IMR-90 (cell line): Measurements from ENCODE around the gene HJURP. TPM values are rescaled to one million over a fixed set of nuclear protein-coding genes. Genes with fewer than 3 reads are reported as not detected.

Source experiments
- ATAC-seq: fragments of 200-7000 bp; cut with Tn5 transposase; 2 replicates; pipeline ENCODE4 v1.9.1; 2020; ENCODE audit warnings: low read depth, mild to moderate bottlenecking, moderate library complexity
- BruUV-seq: library from RNA; stranded (reverse); fragments of 400-500 nt; replicated peaks from 2 replicates; lab custom pipeline; 2021; lab: Mats Ljungman, UMichigan
- CTCF ChIA-PET: fragments of 300-600 bp; formaldehyde crosslinking; extraction: SDS; loops from one replicate; lab custom pipeline; 2021; ENCODE audit warnings: antibody characterized with exemption; lab: Yijun Ruan, JAX
- POLR2A ChIA-PET: fragments of 300-600 bp; sonication (Branson Sonifier 250); formaldehyde crosslinking; loops from one replicate; lab custom pipeline; 2022; ENCODE audit warnings: antibody characterized with exemption; ENCODE audit not compliant: unreplicated experiment; lab: Charles Lee
- DNase-seq: peaks from one replicate; pipeline ENCODE4 v3.0.0; 2013
- H2AFZ ChIP-seq: replicated peaks from 2 replicates; pipeline ENCODE3; 2013; ENCODE audit warnings: low read length, mild to moderate bottlenecking; ENCODE audit not compliant: poor library complexity
- H2AK5ac ChIP-seq: 2 replicates; pipeline ENCODE4 v1.6.1; 2013; ENCODE audit warnings: low read depth, low read length, inconsistent platforms
- H2AK9ac ChIP-seq: replicated peaks from 2 replicates; pipeline ENCODE3; 2013; ENCODE audit warnings: mild to moderate bottlenecking, low read depth, low read length, moderate library complexity; ENCODE audit not compliant: poor library complexity
- H2BK120ac ChIP-seq: 2 replicates; pipeline ENCODE4 v1.6.1; 2013; ENCODE audit warnings: low read depth, low read length, inconsistent platforms
- H2BK15ac ChIP-seq: 3 replicates; pipeline ENCODE4 v1.6.1; 2013; ENCODE audit warnings: low read depth, low read length, inconsistent platforms
- H2BK20ac ChIP-seq: 2 replicates; pipeline ENCODE4 v1.6.1; 2013; ENCODE audit warnings: low read depth, mild to moderate bottlenecking, inconsistent platforms, low read length, moderate library complexity
- H2BK5ac ChIP-seq: 2 replicates; pipeline ENCODE4 v1.6.1; 2013; ENCODE audit warnings: mild to moderate bottlenecking, low read depth, low read length, inconsistent platforms; ENCODE audit not compliant: poor library complexity, severe bottlenecking
- H3K14ac ChIP-seq: replicated peaks from 2 replicates; pipeline ENCODE4 v1.6.1; 2013; ENCODE audit warnings: low read depth, low read length, inconsistent platforms
- H3K18ac ChIP-seq: 2 replicates; pipeline ENCODE4 v1.6.1; 2013; ENCODE audit warnings: low read depth, low read length, control low read depth
- H3K23ac ChIP-seq: 2 replicates; pipeline ENCODE4 v1.6.1; 2013; ENCODE audit warnings: low read depth, low read length, inconsistent platforms
- H3K27ac ChIP-seq: 2 replicates; pipeline ENCODE4 v1.5.1; 2013; ENCODE audit warnings: mild to moderate bottlenecking, control low read depth, low read length; ENCODE audit not compliant: insufficient read depth
- H3K27me3 ChIP-seq: 2 replicates; pipeline ENCODE4 v1.6.1; 2013; ENCODE audit warnings: low read length; ENCODE audit not compliant: control insufficient read depth, insufficient read depth
- H3K36me3 ChIP-seq: 2 replicates; pipeline ENCODE4 v1.6.1; 2013; ENCODE audit warnings: low read length, mixed read lengths; ENCODE audit not compliant: control insufficient read depth, insufficient read depth
- H3K4ac ChIP-seq: 2 replicates; pipeline ENCODE4 v1.6.1; 2013; ENCODE audit warnings: low read depth, low read length, inconsistent platforms
- H3K4me1 ChIP-seq: 2 replicates; pipeline ENCODE4 v1.6.1; 2013; ENCODE audit warnings: low read length, mixed read lengths; ENCODE audit not compliant: control insufficient read depth, insufficient read depth
- H3K4me2 ChIP-seq: 2 replicates; pipeline ENCODE4 v1.6.1; 2013; ENCODE audit warnings: low read depth, mild to moderate bottlenecking, control low read depth, low read length, moderate library complexity
- H3K4me3 ChIP-seq: 2 replicates; pipeline ENCODE4 v1.5.1; 2013; ENCODE audit warnings: low read depth, mild to moderate bottlenecking, control low read depth, low read length, moderate library complexity; ENCODE audit not compliant: insufficient read depth
- H3K56ac ChIP-seq: 2 replicates; pipeline ENCODE4 v1.6.1; 2013; ENCODE audit warnings: low read length, inconsistent platforms; ENCODE audit not compliant: insufficient read depth; ENCODE audit errors: extremely low read depth
- H3K79me1 ChIP-seq, 2 experiments: 2 replicates each; pipeline ENCODE4 v1.6.1; 2013; ENCODE audit warnings: low read length in 2 of 2, inconsistent platforms in 1 of 2, low read depth in 1 of 2
- H3K9ac ChIP-seq: 2 replicates; pipeline ENCODE4 v1.6.1; 2013; ENCODE audit warnings: low read depth, low read length, control low read depth
- H3K9me1 ChIP-seq: 2 replicates; pipeline ENCODE4 v1.6.1; 2013; ENCODE audit warnings: low read length, inconsistent platforms; ENCODE audit not compliant: insufficient read depth
- H3K9me3 ChIP-seq: 2 replicates; pipeline ENCODE4 v1.6.1; 2013; ENCODE audit warnings: low read length; ENCODE audit not compliant: control insufficient read depth, insufficient read depth
- H4K20me1 ChIP-seq: 2 replicates; pipeline ENCODE4 v1.6.1; 2013; ENCODE audit warnings: low read length, inconsistent platforms; ENCODE audit not compliant: insufficient read depth
- H4K5ac ChIP-seq: 2 replicates; pipeline ENCODE4 v1.6.1; 2013; ENCODE audit warnings: mild to moderate bottlenecking, low read depth, low read length, control low read depth
- H4K8ac ChIP-seq, 2 experiments: 2 replicates each; pipeline ENCODE4 v1.6.1; 2013; ENCODE audit warnings: low read depth in 2 of 2, low read length in 2 of 2, control low read depth in 1 of 2, inconsistent platforms in 1 of 2
- H4K91ac ChIP-seq: 2 replicates; pipeline ENCODE4 v1.6.1; 2013; ENCODE audit warnings: low read depth, low read length, inconsistent platforms; ENCODE audit not compliant: insufficient read depth
- BHLHE40 ChIP-seq: fragments of 150-350 bp; IDR thresholded peaks from 2 replicates; pipeline ENCODE4 v1.6.1; 2016; ENCODE audit warnings: mild to moderate bottlenecking, low read depth, low read length
- CEBPB ChIP-seq: IDR thresholded peaks from 2 replicates; pipeline ENCODE4 v1.6.1; 2012; ENCODE audit warnings: low read depth, low read length, improper control_type of control experiment
- CHD1 ChIP-seq: IDR thresholded peaks from 2 replicates; pipeline ENCODE4 v1.6.1; 2012; ENCODE audit warnings: low read depth, low read length, improper control_type of control experiment
- CTCF ChIP-seq: conservative IDR thresholded peaks from 2 replicates; pipeline ENCODE4 v1.5.1; 2012; ENCODE audit warnings: mild to moderate bottlenecking, low read depth, low read length, improper control_type of control experiment
- ELK1 ChIP-seq: fragments of 150-350 bp; IDR thresholded peaks from 2 replicates; pipeline ENCODE4 v1.6.1; 2016; ENCODE audit warnings: low read depth, mild to moderate bottlenecking, low read length, moderate library complexity, borderline replicate concordance
- MAFK ChIP-seq: IDR thresholded peaks from 2 replicates; pipeline ENCODE4 v1.6.1; 2012; ENCODE audit warnings: low read depth, low read length, improper control_type of control experiment
- MAZ ChIP-seq: IDR thresholded peaks from 2 replicates; pipeline ENCODE4 v1.6.1; 2012; ENCODE audit warnings: low read depth, mild to moderate bottlenecking, low read length, improper control_type of control experiment, moderate library complexity, borderline replicate concordance
- MXI1 ChIP-seq: IDR thresholded peaks from 2 replicates; pipeline ENCODE4 v1.6.1; 2012; ENCODE audit warnings: low read depth, mild to moderate bottlenecking, low read length, moderate library complexity, borderline replicate concordance
- NFE2L2 ChIP-seq: fragments of 150-350 bp; IDR thresholded peaks from 2 replicates; pipeline ENCODE4 v1.6.1; 2016; ENCODE audit warnings: low read depth, mild to moderate bottlenecking, low read length
- POLR2A ChIP-seq: IDR thresholded peaks from 2 replicates; pipeline ENCODE4 v1.6.1; 2012; ENCODE audit warnings: mild to moderate bottlenecking, low read depth, low read length
- RAD21 ChIP-seq: IDR thresholded peaks from 2 replicates; pipeline ENCODE4 v1.6.1; 2012; ENCODE audit warnings: low read length, improper control_type of control experiment
- RCOR1 ChIP-seq: IDR thresholded peaks from 2 replicates; pipeline ENCODE4 v1.6.1; 2012; ENCODE audit warnings: mild to moderate bottlenecking, low read length, improper control_type of control experiment; ENCODE audit not compliant: insufficient replicate concordance
- RFX5 ChIP-seq: IDR thresholded peaks from 2 replicates; pipeline ENCODE4 v1.8.0; 2012; ENCODE audit warnings: low read depth, mild to moderate bottlenecking, low read length, moderate library complexity
- SMC3 ChIP-seq: fragments of 150-350 bp; IDR thresholded peaks from 2 replicates; pipeline ENCODE4 v1.6.1; 2016; ENCODE audit warnings: low read depth, mild to moderate bottlenecking, antibody characterized with exemption, low read length, moderate library complexity
- WGBS, 2 experiments: methylation state at CpG; one replicate each; pipeline versions ENCODE4 v1.1.5 to v1.1.7; 2013; ENCODE audit warnings: missing lambda C conversion rate in 2 of 2; ENCODE audit not compliant: insufficient read length in 1 of 2; ENCODE audit errors: extremely low coverage in 2 of 2; 5-methylcytosine and 5-hydroxymethylcytosine counted together
- dilution Hi-C: fragments of 300-500 bp; cut with HindIII; formaldehyde crosslinking; loops from one replicate; pipeline ENCODE4 v1.14.3; 2018; ENCODE audit warnings: low sequenced_read_pairs; ENCODE audit not compliant: unreplicated experiment
- in situ Hi-C: fragments of 300-500 bp; cut with MboI; formaldehyde crosslinking; loops from 3 replicates; pipeline ENCODE4 v1.14.3; 2019; ENCODE audit warnings: low sequenced_read_pairs, inconsistent platforms, mixed read lengths
- intact Hi-C: fragments of 100-400 bp; cut with micrococcal nuclease; formaldehyde crosslinking; loops from 2 replicates; pipeline ENCODE4 v1.10.0; 2022
- polyA plus RNA-seq, 3 experiments: library from polyadenylated mRNA; depleted of rRNA; stranded (reverse); fragments of >200 nt; gene quantifications; 2 replicates each; pipeline ENCODE4 v1.2.3, GENCODE V29; 2012; ENCODE audit warnings: low replicate concordance in 1 of 3
- total RNA-seq: library from RNA; depleted of rRNA; stranded (reverse); fragments of >200 nt; gene quantifications from 2 replicates; pipeline ENCODE4 v1.2.3, GENCODE V29; 2012
- TF ChIP-seq, protein P1 (sequence below): fragments of 150-350 bp; IDR thresholded peaks from 2 replicates; pipeline ENCODE4 v1.6.1; 2017; ENCODE audit warnings: mild to moderate bottlenecking, antibody characterized with exemption, low read length, low read depth

Gene HJURP
- total and polyA plus RNA-seq, 2 of the 4 experiments (the other 2 are of a cell fraction), result 22.6 to 26.5 TPM

DNA sequence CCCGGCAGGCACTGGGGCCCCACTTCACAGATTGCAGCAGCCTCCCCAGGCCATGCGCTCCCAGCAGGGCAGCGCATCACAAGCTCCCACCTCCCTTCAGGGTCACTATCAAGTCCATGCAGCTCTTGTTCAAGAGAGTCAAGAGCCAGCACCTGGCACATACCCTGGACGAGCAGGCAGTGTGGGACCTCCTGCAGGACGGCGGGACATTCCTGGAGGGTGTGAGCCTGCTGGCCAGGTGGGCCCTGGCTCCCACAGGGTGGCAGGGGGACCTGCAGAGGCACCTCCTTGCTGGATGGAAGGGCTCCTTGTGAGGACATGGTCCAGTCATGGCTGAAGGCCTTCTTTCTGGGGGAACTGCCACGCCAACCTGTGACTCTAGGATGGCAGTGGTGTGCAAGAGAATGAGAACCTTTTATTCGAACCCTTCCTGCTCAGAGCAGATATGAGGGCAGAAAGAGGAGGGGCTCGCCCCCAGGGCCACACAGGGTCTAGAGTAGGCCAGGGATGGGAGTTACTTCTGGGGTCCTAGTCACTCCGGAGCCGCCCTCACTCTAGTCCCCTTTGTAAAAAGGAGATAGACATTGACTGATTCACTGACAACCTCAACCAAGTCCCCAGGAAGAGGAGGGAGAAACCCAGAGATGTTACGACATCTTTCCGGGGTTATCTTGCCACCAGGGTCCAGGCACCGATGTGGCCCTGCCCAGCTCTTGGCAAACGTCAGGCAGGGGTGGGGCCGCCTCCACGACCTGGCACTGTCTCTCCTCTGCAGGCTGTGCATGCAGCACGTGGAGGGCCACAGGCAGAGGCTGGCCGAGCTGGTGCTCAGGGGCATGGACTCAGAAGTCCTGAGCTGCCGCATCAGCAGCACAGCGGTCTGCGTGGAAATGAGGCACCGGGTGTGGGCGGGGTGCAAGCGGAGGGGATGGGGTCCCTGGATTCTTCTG, 31.3 kb downstream of the HJURP start:
- no peak overlapping the region for H3K9ac ChIP-seq
- H2BK15ac ChIP-seq, result no peak overlapping the region
- H2AK5ac ChIP-seq, result no peak overlapping the region
- no peak overlapping the region for H2BK120ac ChIP-seq
- peaks cover 10% of the 10 kb centered on the region for H3K27me3 ChIP-seq
- no peaks in the 10 kb centered on the region for H3K9me3 ChIP-seq
- POLR2A ChIA-PET, result no interaction called here
- no peak overlapping the region for H3K56ac ChIP-seq
- in situ Hi-C loops, result no loop called here
- H3K18ac ChIP-seq, result no peak overlapping the region
- no peak overlapping the region for H2AFZ ChIP-seq
- no peak overlapping the region for H3K23ac ChIP-seq
- H3K4me1 ChIP-seq, result no peaks in the 10 kb centered on the region
- no peak overlapping the region for H4K8ac ChIP-seq
- 57% methylated on average over 8 of the region's 25 CpGs; no CpG with 5 or more reads in 1 of the 2 experiments for WGBS, 2 experiments
- H4K20me1 ChIP-seq, result no peaks in the 10 kb centered on the region
- CTCF ChIA-PET, result no interaction called here
- ATAC-seq (no peak), DNase-seq (no peak)
- no peaks in the 10 kb centered on the region for H3K36me3 ChIP-seq
- no peak overlapping the region for H2BK5ac ChIP-seq
- no peaks in the 10 kb centered on the region for H3K79me1 ChIP-seq
- no peak overlapping the region for H3K4me3 ChIP-seq
- no TSS peak for BruUV-seq
- H3K4me2 ChIP-seq, result no peak overlapping the region
- intact Hi-C loops, result no loop called here
- H4K5ac ChIP-seq, result no peak overlapping the region
- dilution Hi-C loops, result no loop called here
- H3K4ac ChIP-seq, result no peak overlapping the region
- no peak overlapping the region for H3K27ac ChIP-seq
- H2BK20ac ChIP-seq, result no peak overlapping the region
- no peaks in the 10 kb centered on the region for H3K9me1 ChIP-seq
- peak overlapping the region; percentile 50 for H2AK9ac ChIP-seq
- no peak overlapping the region for H4K91ac ChIP-seq
- no peak overlapping the region for H3K14ac ChIP-seq
- TF ChIP-seq MAFK (no peak), CHD1 (no peak), RFX5 (no peak), NFE2L2 (no peak), RAD21 (no peak), MAZ (no peak), CEBPB (no peak), SMC3 (no peak), POLR2A (no peak), BHLHE40 (no peak), CTCF (no peak), MXI1 (no peak), RCOR1 (no peak), ELK1 (no peak)
- TF ChIP-seq, protein P1, sequence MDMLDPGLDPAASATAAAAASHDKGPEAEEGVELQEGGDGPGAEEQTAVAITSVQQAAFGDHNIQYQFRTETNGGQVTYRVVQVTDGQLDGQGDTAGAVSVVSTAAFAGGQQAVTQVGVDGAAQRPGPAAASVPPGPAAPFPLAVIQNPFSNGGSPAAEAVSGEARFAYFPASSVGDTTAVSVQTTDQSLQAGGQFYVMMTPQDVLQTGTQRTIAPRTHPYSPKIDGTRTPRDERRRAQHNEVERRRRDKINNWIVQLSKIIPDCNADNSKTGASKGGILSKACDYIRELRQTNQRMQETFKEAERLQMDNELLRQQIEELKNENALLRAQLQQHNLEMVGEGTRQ, result no peak
